ENCODE data around the gene ZNF440.
"Not testable (repeated sequence)": the region's sequence is repeated elsewhere in the genome, so short reads cannot be mapped to it uniquely, and the experiment has no call there.

ZNF440 gene

GRCh38 chr19:11832253-11832912, 18.3 kb downstream of the ZNF440 start:
- TF ChIP-seq PPARA (CRISPR knock-in tag; IDR thresholded peaks at IDR 0.05; ENCODE audit: borderline replicate concordance) = no peak
- ATAC-seq = no peak

DNA sequence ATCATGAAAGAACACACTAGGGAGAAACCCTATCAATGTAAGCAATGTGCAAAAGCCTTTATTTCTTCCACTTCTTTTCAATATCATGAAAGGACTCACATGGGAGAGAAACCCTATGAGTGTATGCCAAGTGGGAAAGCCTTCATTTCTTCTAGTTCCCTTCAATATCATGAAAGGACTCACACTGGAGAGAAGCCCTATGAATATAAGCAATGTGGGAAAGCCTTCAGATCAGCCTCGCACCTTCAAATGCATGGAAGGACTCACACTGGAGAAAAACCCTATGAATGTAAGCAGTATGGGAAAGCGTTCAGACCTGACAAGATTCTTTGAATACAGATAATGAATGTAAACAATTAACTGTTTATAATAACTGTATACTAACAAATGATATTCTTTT, 19.5 kb downstream of the ZNF440 start:
- TF ChIP-seq, protein P1, sequence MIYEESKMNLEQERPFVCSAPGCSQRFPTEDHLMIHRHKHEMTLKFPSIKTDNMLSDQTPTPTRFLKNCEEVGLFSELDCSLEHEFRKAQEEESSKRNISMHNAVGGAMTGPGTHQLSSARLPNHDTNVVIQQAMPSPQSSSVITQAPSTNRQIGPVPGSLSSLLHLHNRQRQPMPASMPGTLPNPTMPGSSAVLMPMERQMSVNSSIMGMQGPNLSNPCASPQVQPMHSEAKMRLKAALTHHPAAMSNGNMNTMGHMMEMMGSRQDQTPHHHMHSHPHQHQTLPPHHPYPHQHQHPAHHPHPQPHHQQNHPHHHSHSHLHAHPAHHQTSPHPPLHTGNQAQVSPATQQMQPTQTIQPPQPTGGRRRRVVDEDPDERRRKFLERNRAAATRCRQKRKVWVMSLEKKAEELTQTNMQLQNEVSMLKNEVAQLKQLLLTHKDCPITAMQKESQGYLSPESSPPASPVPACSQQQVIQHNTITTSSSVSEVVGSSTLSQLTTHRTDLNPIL (CRISPR knock-in tag; IDR thresholded peaks at IDR 0.05; ENCODE audit: low read depth) = no peak
- TF ChIP-seq TSHZ2 (CRISPR knock-in tag; IDR thresholded peaks at IDR 0.05) (no peak), BACH2 (CRISPR knock-in tag; IDR thresholded peaks at IDR 0.05; ENCODE audit: borderline replicate concordance) (no peak)
- ATAC-seq = no peak

DNA sequence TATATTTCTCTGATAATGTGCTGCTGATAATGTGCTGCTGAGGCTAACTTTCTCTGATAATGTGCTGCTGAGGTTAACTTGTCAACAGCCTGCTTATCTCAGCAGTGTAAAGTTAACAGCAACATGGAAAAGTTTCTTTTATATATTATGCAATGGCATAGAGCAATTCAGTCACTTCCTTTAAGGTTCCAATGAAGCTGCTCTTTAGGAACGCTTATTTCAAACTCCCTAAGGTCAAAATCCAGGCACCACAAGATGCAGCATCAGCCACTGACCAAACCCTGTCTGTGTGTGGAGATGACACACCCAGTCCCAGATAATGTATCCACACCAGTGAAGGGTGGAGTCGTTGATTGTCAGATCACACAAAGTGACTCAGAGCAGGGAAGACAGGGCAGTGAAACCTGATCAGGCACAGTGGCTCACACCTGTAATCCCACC, 21.6 kb downstream of the ZNF440 start:
- not testable (repeated sequence) for ATAC-seq

GRCh38 chr19:11843722-11844121, 29.6 kb downstream of the ZNF440 start:
- ATAC-seq = no peak
- no peak for TF ChIP-seq BACH2 (CRISPR knock-in tag; IDR thresholded peaks at IDR 0.05; ENCODE audit: borderline replicate concordance)
- no peak for TF ChIP-seq ZFP30 (CRISPR knock-in tag; IDR thresholded peaks at IDR 0.05)
- no peak for TF ChIP-seq ARNTL (CRISPR knock-in tag; IDR thresholded peaks at IDR 0.05; ENCODE audit: borderline replicate concordance, low read depth)
- no peak for TF ChIP-seq ZNF565 (CRISPR knock-in tag; conservative IDR thresholded peaks at IDR 0.05; ENCODE audit: low read depth)
- TF ChIP-seq ZFP3 (CRISPR knock-in tag; IDR thresholded peaks at IDR 0.05) = no peak
- TF ChIP-seq, protein P2, sequence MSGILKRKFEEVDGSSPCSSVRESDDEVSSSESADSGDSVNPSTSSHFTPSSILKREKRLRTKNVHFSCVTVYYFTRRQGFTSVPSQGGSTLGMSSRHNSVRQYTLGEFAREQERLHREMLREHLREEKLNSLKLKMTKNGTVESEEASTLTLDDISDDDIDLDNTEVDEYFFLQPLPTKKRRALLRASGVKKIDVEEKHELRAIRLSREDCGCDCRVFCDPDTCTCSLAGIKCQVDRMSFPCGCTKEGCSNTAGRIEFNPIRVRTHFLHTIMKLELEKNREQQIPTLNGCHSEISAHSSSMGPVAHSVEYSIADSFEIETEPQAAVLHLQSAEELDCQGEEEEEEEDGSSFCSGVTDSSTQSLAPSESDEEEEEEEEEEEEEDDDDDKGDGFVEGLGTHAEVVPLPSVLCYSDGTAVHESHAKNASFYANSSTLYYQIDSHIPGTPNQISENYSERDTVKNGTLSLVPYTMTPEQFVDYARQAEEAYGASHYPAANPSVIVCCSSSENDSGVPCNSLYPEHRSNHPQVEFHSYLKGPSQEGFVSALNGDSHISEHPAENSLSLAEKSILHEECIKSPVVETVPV (CRISPR knock-in tag; IDR thresholded peaks at IDR 0.05) = no peak
- no peak for TF ChIP-seq TCF4 (CRISPR knock-in tag; IDR thresholded peaks at IDR 0.05; ENCODE audit: borderline replicate concordance)
- TF ChIP-seq ZNF70 (CRISPR knock-in tag; IDR thresholded peaks at IDR 0.05) = no peak
- no peak for TF ChIP-seq PPARA (CRISPR knock-in tag; IDR thresholded peaks at IDR 0.05; ENCODE audit: borderline replicate concordance)
- no peak for TF ChIP-seq CSDC2 (CRISPR knock-in tag; IDR thresholded peaks at IDR 0.05)
- TF ChIP-seq RARB (CRISPR knock-in tag; IDR thresholded peaks at IDR 0.05) = no peak
- TF ChIP-seq, protein P1 (CRISPR knock-in tag; IDR thresholded peaks at IDR 0.05; ENCODE audit: low read depth) = no peak

DNA sequence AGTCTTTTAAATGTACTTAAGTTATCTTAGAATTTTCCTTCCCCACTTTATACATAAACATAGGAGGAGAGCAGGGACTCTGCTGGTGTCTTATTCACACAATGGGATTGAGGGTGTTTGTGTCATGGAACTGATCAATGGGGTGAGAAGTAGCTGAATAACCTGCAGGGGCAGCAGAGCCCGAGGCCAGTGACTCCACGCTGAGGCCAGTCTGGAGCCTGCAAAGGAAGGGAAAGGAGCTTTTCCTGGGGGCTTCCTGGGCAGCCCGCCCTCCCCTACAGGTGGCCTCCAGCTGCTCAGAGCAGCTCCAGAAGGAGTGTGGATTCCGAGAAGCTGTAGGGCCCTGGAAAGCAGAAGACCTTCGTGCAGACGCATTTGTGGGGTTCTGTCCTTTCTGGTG, 33.5 kb downstream of the ZNF440 start:
- not testable (repeated sequence) for ATAC-seq

- TF ChIP-seq BACH2 (CRISPR knock-in tag; IDR thresholded peaks at IDR 0.05; ENCODE audit: borderline replicate concordance) (no peak), TCF4 (CRISPR knock-in tag; IDR thresholded peaks at IDR 0.05; ENCODE audit: borderline replicate concordance) (no peak)
- TF ChIP-seq, protein P2 (CRISPR knock-in tag; IDR thresholded peaks at IDR 0.05) = no peak
- no peak; the same call in 2 of the 3 replicates for ATAC-seq
These were observed 34.1 kb downstream of the ZNF440 start for GRCh38 chr19:11848200-11848593.
